ENCODE data around the gene UBE3A.

DNA sequence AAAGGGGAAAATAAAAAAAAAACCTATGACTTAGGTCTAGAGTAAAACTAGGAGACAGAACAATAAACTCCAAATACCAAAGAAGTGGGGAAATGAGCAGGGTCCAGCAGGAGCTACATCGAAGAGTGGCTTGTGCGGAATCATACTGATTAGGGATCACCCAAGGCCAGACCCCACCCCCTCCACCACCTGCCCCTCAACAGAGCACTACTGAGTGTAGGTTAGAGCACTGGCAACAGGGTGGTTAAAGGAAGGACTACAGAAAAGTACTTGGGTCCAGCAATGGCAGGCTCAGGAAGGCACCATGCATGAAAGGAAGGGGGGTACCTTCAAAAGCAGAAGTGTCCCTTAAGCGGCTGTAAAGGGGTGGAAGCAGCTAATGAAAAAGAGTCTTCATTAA lies 96.2 kb downstream of the UBE3A start:
- TF ChIP-seq, protein P1, sequence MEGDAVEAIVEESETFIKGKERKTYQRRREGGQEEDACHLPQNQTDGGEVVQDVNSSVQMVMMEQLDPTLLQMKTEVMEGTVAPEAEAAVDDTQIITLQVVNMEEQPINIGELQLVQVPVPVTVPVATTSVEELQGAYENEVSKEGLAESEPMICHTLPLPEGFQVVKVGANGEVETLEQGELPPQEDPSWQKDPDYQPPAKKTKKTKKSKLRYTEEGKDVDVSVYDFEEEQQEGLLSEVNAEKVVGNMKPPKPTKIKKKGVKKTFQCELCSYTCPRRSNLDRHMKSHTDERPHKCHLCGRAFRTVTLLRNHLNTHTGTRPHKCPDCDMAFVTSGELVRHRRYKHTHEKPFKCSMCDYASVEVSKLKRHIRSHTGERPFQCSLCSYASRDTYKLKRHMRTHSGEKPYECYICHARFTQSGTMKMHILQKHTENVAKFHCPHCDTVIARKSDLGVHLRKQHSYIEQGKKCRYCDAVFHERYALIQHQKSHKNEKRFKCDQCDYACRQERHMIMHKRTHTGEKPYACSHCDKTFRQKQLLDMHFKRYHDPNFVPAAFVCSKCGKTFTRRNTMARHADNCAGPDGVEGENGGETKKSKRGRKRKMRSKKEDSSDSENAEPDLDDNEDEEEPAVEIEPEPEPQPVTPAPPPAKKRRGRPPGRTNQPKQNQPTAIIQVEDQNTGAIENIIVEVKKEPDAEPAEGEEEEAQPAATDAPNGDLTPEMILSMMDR (IDR thresholded peaks at IDR 0.05): no peak
- no peak for TF ChIP-seq POLR2A (IDR thresholded peaks at IDR 0.05)
